UCSD-AML1 (cell line): ENCODE data around the gene KCNK4.

ENCODE experiments used
- DNase-seq: peaks from one replicate; lab custom pipeline; 2025; ENCODE audit not compliant: unreplicated experiment; lab: John Stamatoyannopoulos, UW

KCNK4 gene

DNA sequence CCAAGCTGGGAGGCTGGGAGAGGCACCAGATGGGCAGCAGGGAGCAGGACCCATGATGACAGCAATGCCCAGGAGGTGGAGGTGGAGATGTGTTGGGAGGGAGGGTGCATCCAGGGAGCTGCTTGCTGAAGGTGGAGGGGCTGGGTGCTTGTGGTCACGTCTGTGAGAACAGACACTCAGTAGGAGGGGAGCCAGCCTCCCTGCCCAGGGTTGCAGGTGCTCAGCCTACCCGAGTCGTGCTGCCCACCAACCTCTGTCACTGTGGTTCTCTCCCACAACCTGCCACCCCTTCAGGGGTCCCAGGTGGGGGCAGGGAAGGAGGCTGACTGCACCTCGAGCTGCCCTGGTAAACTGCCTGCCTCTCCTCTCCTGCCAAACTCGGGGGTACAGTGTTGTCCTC is 32.3 kb downstream of the KCNK4 start:
- DNase-seq, result no peak

DNA sequence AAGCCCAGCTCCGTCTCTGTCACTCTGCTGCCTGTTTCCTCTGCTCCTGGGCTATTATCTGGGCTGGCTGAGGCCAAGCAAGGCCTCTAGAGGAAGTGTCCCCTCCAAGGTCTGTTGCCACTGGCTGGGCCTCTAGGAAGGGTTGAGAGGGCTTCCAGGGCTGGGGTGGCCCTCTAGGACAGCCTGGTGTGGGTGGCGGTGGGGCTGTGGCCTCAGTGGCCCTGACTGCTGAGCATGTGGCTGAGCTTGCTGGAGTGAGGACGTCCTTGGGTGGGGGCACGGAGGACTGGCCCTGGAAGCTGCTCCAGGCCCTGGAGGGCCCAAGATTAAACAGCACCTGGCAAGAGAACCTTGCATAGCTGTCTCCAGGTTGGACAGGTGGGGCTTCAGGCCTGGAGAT is 32.9 kb downstream of the KCNK4 start:
- peak; percentile 36 for DNase-seq

DNA sequence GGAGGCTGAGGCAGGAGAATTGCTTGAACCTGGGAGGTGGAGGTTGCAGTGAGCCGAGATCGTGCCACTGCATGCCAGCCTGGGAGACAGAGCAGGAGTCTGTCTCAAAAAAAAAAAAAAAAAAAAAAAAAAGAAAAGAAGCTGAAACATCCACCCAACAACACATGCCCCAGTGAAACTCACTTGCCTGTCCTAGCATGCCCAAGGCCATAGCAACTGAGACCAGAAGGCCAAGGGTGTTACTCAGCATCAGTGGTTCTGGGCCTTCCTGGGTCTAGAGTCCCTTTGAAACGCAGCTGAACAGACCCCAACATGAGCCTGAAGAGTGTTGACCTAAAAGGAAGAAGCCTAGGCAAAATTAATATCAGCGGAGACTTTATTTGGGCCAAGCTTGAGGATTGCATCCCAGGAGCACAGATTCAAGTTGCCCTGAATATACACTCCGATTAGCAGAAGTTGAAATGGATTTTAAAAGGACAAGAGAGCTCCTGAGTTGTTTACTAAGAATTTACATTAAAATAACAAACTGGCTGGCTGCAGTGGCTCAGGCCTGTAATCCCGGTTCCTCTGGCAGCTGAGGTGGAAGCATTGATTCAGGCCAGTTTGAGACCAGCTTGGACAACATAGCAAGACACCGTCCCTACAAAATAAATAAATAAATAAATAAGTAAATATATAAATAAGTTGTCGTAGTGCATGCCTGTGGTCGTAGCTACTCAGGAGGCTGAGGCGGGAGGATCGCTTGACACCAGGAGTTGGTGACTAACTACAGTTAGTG is 33.8 kb downstream of the KCNK4 start:
- DNase-seq, result no peak

DNA sequence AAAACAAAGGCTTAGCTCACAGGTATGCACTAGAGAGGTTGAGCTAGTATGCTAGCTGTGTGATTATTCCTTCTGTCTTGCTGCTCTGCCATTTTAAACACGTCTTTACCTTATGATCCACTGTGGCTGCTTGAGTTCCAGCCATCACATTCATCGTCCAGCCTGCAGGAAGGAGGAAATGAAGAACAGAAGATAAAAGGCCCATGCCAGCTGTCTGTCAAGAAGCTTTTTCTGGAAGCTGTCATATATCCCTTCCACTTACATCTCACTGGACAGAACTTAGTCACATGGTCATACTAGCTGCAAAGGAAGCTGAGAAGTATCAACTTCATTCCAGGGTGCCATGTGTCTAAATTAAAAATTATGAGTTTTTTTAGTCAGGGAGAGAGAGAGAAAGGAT is 36.3 kb downstream of the KCNK4 start:
- no peak for DNase-seq

DNA sequence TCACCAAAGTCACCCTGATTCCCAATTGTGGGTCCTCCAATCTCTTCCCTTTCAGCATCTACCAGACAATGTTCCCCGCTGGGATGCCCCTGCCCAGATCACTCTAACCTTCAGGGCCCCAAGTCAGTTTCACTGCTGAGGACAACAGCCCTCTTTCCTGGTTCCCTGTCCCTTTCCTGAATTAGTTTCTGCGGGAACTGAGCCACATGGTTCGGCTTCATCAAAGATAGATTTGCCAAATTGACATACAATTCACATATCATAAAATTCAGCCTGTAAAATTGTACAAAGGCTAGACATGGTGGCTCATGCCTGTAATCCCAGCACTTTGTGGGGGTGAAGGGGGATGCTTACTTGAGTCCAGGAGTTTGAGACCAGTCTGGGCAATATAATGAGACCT is 36.9 kb downstream of the KCNK4 start:
- DNase-seq, result no peak

DNA sequence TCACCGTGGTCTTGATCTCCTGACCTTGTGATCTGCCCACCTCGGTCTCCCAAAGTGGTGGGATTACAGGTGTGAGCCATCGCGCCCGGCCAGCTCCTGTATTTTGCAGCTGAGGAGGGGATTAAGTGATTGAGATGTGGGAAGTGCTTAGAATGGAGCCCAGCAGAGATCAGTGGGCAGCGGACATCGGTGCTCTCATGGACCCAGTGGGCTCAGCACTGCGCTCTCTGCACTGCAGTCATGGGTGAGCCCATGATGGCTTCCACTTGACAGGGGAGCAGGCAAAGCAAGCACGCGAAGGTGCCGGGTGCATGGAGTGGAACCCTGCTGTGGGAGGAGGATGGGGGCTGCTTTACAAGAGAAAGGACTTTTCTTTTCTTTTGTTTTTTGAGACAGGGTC is 39.8 kb downstream of the KCNK4 start:
- DNase-seq, result no peak

DNA sequence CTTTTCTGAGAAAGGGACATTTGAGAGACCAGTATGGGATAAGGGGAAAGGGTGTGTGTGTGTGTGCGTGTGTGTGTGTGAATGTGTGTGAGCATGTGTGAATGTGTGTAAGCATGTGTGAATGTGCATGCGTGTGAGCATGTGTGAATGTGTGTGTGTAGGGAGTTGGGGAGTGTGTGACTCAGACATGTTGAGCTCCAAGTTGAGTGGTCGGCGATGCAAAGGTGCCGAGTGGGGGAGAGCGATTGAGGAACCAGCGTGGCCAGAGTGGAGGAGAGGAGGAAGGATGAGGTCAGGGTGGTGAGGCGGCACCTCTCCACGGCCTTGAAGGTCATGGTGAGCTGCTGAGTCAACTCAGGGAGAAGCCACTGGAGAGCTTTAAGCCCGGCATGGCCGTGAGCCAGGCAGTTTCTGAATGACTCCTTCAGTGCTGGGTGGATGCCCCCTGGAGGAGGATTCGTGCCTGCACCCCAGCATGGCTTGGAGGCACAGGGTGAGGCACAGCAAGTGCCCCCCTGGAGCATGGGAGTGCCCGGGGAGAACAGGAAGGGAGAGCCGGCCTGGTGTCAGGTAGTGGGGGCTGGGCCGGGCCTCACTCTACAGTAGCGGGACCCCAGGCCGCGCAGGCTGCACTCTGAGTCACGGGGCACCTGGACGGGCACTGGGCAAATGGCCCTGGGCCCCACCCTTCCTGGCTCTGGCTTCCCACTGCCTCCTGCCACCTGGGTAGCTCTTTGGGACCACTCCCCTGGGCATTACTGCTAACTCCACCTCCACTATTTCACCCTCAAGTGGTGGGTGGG is 40.7 kb downstream of the KCNK4 start:
- peak; percentile 89 for DNase-seq

DNA sequence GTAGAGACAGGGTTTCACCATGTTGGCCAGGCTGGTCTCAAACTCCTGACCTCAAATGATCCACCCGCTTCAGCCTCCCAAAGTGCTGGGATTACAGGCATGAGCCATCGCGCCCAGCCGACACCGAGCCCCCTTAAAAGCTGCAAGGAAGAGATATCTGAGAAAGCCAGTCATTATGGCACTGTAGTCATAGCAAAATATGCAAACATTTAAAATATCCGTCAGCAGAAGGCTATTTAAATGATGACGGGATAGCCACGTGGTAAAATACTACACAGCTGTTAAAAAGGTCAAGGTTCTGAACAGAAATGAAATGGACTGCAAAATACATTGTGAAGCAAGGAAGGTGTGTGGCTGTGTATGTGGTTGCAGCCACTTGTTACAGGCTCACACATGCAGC is 42.5 kb downstream of the KCNK4 start:
- no peak for DNase-seq

DNA sequence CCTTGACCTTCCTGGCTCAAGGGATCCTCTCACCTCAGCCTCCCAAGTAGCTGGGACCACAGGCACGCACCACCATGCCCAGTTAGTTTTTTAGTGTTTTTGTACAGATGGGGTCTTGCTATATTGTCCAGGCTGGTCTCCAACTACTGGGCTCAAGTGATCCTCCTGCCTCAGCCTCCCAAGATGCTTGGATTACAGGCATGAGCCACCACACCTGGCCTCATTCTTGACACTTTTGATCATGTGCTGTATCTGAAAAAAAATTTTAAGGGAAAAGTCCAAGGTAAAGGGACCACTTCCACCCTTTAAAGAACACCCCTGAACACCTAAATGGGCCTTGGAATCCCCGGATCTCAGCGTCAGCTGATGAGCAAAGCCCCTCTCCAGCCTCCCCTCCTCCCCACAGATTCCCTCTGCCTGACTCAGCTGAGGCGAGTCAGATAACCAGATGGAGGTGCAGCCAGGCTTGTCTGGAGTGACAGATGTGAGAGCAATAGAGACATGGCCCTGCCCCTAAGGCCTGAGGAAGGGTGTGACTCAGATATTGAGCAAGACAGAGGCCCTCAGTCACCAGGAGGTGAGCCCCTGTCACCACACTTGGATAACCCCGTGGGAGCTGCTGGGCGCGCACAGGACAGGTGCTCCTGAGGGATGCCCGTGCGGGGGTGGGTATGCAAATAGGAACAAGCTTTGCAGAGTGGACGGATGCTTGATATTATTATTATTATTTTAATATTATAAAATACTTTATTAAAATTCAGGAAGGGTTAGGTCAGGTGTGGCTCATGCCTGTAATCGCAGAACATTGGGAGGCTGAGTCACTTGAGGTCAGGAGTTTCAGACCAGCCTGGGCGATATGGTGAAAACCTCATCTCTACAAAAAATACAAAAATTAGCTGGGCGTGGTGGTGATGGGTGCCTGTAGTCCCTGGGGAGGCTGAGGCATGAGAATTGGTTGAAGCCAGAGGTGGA is 43.9 kb downstream of the KCNK4 start:
- peak; percentile 60 for DNase-seq

DNA sequence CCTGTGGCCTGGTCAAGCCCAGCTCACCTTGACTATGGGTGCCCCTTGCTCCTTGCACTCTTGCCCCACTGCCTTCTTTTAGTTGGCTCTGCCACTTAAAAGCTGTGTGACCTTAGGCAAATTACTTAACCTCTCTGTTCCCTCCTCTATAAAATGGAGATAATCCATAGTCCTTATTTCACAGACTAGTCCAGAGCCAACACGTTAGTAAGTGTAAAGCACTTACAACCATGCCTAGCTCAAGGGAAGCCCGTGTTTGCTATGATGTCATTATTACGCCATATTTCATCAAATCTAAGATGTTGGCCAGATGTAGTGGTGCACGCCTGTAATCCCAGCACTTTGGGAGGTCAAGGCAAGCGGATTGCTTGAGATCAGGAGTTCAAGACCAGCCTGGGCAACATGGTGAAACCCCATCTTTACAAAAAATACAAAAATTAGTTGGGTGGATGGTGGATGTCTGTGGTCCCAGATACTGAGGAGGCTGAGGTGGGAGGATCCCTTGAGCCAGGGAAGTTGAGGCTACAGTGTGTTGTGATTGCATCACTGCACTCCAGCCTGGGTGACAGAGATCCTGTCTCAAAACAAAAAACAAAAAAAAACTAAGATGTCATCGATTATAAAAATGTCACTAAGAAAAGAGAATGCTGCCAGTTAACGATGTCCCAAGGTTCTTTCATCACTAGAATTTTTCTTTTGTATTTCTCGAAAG is 46.6 kb downstream of the KCNK4 start:
- DNase-seq, result no peak

DNA sequence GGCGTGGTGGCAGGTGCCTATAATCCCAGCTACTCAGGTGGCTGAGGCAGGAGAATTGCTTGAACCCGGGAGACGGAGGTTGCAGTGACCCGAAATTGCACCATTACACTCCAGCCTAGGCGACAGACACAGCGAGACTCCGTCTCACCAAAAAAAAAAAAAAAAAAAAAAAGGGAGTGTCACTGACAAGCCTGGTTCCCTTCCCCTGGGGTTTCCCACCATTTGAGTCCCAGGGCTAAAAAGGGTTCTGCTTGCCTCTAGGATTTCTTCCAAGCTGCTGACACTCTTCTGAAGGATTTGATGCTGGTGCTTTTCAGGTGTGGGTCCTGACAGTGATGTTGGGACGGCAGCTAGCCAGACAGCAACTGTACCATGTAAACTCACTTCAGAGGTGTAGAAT is 47.6 kb downstream of the KCNK4 start:
- DNase-seq, result no peak

DNA sequence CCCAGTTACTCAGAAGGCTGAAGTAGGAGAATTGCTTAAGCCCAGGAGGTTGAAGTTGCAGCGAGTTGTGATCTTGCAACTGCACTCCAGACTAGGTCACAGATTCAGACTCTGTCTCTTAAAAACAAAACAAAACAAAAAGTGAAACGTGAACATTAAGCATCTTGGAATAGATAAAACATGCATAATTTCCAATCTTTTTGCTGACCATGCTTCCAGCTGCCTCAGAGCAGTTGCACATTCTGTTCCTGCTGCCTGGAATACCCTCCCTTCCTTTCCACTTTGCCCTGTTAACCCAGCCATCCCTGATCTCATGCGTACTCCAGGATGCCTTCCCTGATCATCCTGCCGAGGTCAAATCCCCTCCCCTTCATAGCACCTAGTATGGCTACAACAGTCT is 48.2 kb downstream of the KCNK4 start:
- DNase-seq, result no peak

DNA sequence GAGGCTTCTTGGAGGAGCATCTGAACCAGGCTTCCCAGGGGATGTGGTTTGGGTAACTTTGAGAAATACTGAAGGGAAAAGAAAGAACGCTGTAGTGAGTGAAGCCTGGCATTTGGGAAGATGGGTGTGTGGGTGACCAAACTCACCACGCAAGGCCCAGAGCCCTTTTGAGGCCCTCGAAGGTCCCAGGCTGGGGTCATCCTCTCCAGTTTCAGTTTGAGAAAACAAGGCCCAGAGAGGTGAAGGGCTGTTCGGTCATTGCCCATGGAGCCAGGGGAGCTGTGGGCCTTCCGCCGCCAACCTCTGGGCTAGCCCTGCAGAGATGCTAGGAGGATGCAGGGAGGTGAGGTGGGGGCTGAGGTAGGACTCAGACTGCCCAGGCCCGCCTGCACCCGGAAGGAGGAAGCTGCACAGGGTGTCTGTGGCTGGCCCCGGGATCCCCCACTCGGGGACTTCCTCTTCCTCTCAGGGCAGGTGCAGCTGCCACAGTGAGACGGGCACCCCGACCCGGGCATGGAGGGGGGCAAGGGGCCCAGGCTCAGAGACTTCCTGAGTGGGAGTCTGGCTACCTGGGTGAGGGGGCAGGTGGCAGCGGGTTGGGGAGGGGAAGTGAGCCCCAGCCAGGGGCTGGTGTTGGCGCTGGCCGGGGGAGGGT is 48.8 kb downstream of the KCNK4 start, which contains the start of gene CCDC88B:
Gene CCDC88B, plus strand, starts transcription at position 451 of the 655 bp plus-strand sequence. Its CDS starts 63 bp downstream, at position 514.
- peak; percentile 75 for DNase-seq

DNA sequence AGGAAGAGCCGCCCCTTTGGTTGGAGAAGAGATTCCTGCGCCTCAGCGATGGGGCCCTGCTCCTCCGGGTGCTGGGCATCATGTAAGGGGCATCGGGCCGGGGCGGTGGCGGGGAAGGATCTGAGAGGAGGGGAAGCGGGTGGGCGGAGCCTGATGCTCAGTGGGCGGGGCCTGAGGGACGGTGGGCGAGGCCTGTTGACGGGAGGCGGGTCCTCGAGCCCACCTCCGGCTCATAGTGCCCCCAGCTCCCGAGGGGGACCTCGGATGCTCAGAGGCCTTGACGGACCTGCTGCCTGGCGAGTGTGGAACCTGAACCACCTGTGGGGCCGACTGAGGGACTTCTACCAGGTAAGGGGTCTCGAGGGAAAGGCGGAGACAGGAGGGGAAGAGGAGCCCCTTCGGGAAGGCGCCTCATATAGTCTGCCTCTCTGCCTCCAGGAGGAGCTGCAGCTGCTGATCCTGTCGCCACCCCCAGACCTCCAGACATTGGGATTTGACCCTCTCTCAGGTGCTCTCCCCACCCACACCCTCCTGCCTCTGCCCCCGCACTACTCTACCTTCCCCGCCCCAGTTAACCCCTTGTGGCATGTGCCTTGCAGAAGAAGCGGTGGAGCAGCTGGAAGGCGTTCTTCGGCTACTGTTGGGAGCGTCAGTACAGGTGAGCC is 49.7 kb downstream of the KCNK4 start:
- peak; percentile 70 for DNase-seq

DNA sequence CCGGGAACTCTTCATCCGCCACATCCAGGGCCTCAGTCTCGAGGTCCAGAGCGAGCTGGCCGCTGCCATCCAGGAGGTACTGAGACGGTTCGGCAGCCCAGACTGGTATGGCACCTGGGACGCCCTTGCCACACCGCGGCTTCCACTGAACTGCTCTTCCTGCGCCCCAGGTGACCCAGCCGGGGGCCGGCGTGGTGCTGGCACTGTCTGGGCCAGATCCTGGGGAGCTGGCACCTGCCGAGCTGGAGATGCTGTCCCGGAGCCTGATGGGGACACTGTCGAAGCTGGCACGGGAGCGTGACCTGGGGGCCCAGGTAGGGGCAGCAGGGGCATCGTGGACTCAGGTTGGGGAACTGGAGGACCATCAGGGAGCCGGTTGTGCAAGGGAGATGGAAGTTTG is 50.3 kb downstream of the KCNK4 start:
- no peak for DNase-seq

DNA sequence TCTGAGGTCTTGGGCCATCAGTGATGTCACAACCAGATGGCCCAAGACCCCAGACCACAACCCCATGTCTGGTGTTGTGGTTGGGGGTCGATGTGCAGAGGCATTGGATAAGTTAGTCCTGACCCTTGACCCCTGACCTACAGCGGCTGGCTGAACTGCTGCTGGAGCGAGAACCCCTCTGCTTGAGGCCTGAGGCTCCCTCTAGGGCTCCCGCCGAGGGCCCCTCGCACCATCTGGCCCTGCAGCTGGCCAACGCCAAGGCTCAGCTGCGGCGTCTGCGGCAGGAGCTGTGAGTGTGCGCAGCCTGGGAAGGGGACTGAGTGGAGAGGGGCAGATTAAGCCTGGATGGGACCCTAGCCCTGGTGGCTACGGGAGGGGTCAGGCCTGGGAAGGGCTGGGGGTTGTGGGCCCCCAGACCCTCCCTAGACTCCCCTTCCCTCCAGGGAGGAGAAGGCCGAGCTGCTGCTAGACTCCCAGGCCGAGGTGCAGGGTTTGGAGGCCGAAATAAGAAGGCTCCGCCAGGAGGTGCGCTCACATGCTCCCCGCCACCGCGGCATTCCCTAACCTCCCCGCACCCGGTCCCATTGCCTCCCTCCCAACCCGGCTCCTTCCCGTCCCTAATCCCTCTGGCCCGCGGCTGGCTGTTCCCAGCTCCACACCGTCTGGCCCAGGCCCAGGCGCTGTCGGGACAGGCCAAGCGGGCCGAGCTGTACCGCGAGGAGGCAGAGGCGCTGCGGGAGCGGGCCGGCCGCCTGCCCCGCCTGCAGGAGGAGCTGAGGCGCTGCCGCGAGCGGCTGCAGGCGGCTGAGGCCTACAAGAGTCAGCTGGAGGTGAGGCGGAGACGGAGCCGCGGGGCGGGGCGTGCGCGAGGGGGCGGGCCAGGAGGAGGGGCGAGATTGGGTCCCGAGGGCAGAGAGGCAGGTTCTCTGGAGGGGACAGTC is 51.0 kb downstream of the KCNK4 start:
- no peak for DNase-seq

DNA sequence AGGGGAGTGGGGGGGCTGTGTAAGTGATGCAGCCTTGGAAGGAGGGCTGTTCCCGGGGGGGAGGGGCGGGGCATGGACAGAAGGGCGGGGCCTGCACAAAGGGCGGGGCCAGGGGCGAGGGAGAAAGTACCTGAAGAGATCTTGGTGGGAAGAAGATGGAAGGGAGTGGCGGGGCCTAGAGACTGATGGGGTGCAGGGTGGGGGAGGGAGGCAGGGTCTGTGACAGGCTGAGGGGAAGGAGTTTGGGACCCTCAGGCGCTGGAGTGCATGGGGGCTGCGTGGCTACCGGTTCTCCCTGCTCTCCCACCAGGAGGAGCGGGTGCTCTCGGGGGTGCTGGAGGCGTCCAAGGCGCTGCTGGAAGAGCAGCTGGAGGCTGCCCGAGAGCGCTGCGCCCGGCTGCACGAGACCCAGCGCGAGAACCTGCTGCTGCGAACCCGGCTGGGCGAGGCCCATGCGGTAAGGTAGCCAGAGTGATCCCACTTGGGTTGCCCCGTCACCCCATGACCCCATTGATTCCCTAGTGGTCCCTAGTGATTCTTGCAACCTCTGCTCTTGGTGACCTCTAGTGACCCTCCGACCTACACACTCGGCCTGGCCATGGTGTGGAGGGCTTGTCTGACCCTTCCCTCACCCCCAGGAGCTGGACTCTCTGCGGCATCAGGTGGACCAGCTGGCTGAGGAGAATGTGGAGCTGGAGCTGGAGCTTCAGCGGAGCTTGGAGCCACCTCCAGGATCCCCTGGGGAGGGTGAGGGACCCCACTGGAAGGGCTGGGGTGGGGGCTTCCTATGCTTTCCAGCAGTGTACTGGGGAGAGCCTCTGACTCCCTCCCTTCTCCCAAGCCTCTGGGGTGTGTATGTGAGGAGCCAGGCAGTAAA is 52.0 kb downstream of the KCNK4 start:
- DNase-seq, result no peak
